Activated CD4-positive, CD25-positive, alpha-beta regulatory T cell treated with anti-CD3 and anti-CD28 coated beads, Interleukin-2, amount 50 U/mL, for 24 hours (primary cell): ENCODE measurements around the gene SMIM1.
"Not testable (repeated sequence)": the region's sequence is repeated elsewhere in the genome, so short reads cannot be mapped to it uniquely, and the experiment has no call there.

Experiments
- ATAC-seq, 2 donors: fragments of 150-1000 bp; cut with Tn5 transposase; one replicate each; pipeline ENCODE4 v1.10.0; 2021; ENCODE audit warnings: mild to moderate bottlenecking in 1 of 2, moderate library complexity in 1 of 2

Gene SMIM1

GRCh38 chr1:3738943-3739342 is 33.6 kb upstream of the SMIM1 start:
- no peak for ATAC-seq

DNA sequence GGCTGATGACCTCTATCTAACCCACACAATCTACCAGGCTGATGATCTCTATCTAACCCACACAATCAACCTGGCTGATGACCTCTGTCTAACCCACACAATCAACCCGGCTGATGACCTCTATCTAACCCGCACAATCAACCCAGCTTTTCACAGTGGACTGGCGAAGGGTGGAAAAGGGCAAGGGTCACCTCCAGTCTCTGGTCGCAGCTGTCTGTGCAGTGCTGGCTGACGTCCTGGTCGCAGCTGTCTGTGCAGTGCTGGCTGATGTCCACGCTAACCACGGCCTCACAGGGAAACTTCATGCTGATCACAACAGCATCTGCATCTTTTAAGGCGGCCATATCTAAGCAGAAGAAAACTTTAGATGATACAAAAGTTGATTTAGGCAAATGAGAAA is 32.5 kb upstream of the SMIM1 start:
- no peak for ATAC-seq

DNA sequence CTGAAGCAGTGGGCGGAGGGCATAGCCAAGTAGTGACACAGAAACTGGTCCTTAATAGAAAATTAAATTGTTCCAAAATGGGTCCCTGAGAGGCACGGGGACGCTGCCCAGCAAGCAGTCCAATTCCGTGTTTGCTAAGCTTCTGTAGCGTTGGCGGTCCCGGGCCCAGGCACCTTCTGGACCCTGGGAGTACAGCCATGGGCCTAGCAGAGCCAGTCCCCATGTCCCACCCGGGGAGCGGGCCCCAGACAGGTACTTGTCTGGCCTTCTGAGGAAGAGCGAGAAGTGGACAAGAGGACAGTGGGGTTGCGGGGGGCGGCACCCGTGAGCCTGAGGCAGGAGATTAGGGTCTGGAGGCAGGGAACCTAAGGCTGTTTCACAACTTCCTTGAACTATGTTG is 31.8 kb upstream of the SMIM1 start:
- no peak for ATAC-seq

GRCh38 chr1:3741566-3742438 is 30.7 kb upstream of the SMIM1 start:
- no peak for ATAC-seq

GRCh38 chr1:3742439-3743298 is 29.9 kb upstream of the SMIM1 start:
- no peak for ATAC-seq

DNA sequence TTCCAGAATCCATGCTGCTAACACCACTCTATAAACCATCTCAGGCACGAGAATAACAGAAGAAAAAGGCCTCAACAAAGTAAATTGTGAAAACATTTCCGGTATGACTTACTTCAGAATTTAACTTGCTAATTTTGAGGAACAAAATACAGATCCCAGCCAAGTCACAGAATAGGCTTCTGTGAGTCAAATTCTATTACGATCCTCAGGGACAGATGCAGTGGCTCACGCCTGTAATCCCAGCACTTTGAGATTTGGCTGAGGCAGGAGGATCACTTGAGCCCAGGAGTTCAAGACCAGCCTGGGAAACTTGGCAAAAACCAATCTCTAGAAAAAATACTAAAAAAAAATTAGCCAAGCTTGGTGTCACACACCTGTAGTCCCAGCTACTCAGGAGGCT is 29.1 kb upstream of the SMIM1 start:
- no peak for ATAC-seq

- ATAC-seq = no peak
Observed at GRCh38 chr1:3743826-3744225, 28.7 kb upstream of the SMIM1 start.

DNA sequence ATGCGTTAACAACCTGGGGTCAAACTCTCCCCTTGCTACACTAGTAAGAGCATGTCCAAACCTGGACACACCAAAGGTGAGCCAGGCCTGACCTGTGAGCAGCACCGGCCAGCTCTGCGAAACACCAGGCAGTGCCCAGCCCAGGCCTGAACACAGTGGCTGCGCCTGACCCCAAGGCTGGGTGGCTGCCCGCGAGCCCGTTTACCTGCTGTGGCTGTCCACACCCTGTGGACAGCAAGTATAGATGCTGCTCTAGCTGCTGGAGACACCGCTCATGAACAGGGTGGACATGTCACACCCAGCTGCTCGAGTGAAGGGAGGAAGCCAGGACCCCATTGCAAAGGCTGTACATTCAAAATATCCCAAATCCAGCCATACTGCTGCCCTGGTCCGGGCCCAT is 27.9 kb upstream of the SMIM1 start:
- no peak for ATAC-seq

DNA sequence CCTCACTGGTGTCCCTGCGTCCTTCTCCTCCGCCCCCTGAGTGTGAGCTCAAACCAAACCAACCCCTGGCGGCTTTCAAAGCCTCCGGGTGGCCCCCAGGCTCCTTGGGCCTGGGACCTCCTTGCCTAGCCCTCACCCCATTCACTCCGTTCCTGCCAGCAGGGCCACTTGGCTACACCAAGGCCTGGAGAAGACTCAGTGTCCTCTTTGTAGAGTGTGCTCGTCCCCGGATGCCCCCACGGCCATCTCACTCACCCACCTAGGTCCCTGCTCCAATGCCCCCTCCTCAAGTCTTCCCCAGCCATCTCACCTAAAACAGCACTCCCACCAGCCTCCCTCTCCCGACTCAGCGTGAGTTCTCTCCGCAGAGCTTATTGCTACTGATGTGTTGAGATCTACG is 27.5 kb upstream of the SMIM1 start:
- no peak for ATAC-seq

- no peak for ATAC-seq
Observed at GRCh38 chr1:3745590-3746381, 26.8 kb upstream of the SMIM1 start.

DNA sequence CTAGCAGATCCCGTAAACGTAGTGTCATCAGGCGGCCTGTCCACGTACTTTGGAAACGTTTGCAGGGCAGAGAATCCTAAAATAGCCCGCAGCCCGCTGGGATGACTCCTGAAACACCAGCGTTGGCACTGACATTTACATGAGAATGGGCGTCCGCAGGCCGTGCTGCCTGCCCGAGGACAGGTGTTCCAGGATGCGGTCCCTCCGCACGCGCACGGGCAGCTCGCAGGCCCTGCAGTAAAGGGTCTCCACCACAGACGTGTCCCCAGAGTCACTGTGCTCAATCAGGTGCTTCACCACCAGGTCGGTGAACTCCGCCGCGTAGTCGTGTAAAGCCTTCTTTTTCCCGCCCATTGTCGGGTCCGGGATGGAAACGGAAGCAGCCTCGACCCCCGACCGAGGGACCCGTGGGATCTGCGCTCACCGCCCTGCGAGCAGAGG is 26.1 kb upstream of the SMIM1 start:
- ATAC-seq = no peak

DNA sequence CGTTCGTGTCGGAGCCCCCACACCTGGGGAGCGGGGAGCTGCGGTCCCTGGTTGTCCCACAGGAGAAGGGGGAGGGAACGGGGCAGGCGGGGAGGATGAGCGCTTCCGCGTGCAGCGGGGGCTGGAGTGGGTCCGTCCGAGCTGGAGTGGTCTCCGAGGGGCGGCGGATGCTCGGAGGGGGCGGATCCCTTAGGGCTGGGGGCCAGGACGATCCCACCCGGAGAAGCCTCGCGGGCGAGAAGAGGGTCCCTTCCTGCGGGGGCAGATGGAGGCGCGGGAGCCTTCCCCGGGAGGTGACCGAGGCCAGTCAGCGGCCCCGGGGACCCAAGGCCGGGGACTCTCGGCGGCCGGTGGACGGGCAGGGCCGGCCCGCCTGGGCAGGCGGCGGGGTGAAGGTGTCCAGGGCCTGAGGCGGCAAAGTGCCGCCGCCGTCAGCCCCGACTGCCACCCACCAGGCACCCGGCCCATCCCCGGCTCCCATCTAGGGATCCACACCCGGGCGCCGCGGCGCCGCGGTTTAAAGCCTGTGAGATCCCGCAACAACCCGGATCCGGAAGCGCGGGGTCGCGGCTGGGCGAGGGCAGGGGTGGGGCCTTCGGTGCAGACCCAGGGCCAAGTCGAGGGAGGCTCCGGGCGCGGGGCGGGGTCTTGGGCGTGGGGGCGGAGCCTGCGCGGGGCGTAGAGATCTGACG is 25.6 kb upstream of the SMIM1 start:
- peak; percentile 97 for ATAC-seq

- no peak for ATAC-seq
Observed at GRCh38 chr1:3747522-3747848, 25.1 kb upstream of the SMIM1 start.

- no peak for ATAC-seq
Observed at GRCh38 chr1:3747903-3748302, 24.6 kb upstream of the SMIM1 start.

DNA sequence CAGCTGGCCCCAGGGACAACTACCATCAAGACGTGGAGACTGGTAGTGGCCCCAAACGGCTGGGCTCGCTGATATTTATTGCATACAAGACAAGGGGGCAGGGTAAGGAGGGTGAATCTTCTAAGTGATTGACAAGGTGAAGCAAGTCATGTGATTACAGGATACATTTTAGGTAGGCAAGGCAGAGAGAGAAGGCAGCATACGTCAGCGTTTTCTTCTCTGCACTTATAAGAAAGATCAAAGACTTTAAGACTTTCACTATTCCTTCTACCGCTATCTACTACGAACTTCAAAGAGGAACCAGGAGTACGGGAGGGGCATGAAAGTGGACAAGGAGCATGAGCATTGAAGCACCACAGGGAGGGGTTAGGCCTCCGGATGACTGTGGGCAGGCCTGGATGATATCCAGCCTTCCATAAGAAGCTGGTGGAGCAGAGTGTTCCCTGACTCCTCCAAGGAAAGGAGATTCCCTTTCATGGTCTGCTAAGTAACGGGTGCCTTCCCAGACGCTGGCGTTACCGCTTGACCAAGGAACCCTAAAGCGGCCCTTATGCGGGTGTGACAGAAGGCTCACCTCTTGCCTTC is 24.1 kb upstream of the SMIM1 start:
- ATAC-seq = not testable (repeated sequence)

DNA sequence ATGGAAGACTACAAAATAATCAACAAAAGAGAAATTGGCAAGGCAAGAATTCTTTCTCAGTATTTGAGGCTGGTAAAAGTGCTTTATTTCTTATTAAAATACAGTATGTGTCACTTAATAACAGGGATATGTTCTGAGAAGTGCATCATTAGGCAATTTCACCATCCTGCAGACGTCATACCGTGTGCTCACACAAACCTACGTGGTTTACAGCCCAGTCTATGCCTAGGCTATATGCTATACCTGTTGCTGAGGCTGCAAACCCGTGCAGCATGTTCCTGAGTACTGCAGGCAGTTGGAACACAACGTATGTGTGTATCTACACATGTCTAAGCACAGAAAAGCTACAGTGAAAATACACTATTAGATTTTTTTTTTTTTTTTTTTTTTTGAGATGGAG is 23.0 kb upstream of the SMIM1 start:
- no peak for ATAC-seq

DNA sequence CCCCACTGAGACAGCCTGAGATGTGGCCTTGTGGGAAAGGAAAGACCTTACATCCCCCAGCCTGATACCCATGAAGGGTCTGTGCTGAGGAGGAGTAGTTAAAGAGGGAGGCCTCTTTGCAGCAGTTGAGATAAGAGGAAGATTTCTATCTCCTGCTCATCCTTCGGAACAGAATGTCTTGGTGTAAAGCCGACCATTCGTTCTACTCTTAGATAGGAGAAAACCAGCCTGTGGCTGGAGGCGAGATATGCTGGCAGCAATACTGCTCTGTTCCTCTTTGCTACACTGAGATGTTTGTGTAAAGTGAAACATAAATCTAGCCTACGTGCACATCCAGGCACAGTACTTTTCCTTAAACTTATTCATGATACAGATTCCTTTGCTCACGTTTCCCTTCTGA is 21.8 kb upstream of the SMIM1 start:
- ATAC-seq = no peak

DNA sequence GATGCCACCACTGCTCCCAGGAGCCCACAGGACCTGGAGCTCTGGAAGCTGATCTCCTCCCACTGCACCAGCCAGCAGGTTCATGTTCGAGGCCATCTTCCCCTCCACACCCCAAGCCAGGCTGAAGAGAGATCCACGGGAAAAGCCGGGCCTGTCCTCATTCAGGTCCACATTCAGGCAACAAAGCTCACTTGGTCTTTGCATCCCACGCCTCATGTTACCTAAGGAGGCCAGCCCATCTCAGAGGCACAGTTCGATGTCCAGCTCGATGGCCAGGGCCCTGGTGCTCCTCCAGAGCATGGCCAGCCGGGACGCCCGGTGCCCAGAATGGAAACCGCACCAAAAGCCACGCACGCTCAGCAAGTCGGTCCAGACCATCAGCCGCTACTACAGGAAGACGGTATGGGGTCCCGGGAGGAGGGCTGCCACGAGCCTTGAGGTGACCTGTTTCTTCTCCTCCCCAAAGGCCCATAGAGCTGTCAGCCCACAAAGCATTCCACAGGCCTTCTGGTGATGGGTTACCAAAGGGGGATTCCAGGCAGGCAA is 20.1 kb upstream of the SMIM1 start, which contains the start of gene CCDC27:
CCDC27 (plus strand) TSS at position 51 of the 546 bp plus-strand sequence; CDS start at position 83, 32 bp downstream.
- no peak for ATAC-seq

DNA sequence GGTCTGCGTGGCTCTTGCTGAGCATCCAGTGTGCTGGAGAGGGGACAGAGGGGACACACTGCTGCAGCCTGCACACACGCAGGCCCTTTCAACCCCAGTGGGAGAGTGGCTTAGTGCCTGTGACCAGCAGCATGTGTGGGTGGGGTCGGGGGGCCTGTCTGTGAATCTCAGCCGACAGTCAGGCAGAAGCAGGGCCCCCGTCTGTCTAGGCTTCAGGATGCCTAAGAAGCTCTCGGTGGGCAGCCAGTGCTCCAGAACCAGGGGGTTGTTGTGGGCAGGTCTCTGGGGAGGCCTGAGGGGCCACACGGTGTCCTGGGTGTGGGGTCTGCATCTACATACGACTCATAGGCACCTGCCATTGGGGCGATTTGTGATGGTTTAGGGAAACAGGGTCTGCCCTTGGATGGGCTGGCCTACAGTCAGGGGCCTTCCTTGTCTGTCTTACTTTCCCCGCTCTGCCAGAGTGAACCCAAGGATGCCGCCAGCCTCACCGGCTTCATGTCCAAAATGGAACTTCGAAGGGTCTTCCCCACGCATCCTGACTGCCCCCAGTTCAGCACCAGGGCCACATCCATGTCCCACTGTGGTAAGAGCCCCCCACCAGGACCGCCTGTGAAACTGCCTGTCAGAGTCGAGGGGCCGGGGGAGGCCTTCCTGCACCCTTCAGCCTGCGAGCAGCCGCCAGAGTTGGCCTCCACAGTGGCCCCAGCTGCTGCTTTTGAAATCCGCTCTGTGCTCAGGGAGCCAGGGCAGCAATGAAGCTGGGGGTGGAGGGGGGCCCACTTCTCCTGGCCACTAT is 18.7 kb upstream of the SMIM1 start:
- ATAC-seq = no peak

DNA sequence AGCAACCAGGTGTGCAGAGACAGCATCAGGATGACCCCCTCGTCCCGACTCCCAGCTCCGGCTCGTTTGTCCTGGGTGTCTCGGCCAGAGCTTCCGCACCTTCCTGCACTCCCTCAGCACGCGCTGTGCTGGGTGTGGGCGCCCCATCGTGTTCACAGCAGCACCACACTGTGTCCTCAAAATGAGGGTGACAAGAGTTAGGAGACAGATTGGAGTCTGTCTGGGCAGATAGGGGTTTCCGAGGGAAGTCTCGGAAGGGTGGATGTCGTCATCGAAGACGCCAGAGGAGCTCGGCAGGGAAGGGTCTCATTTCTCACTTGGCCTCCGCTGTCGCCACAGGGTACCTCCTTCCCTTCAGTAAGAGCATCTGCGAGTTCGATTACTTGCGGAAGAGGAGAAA is 16.2 kb upstream of the SMIM1 start:
- no peak for ATAC-seq

- ATAC-seq = no peak
Observed at GRCh38 chr1:3759164-3759563, 13.4 kb upstream of the SMIM1 start.
